Measurements from ENCODE around the gene CBFA2T3. TPM values are rescaled to one million over a fixed set of nuclear protein-coding genes. Genes with fewer than 3 reads are reported as not detected.

Gene CBFA2T3
- total RNA-seq, 1 donor from 2014 or later = 2.4 TPM

- H3K27ac Mint-ChIP-seq (ENCODE audit: unreplicated experiment) = no peak overlapping the region
Observed at GRCh38 chr16:88864099-88864498, 112.9 kb downstream of the CBFA2T3 start.

GRCh38 chr16:88863426-88863825 lies 113.6 kb downstream of the CBFA2T3 start:
- H3K27me3 Mint-ChIP-seq (ENCODE audit: low read depth, unreplicated experiment) = peaks cover 9% of the 10 kb centered on the region
- H3K4me3 Mint-ChIP-seq (ENCODE audit: unreplicated experiment) = no peak overlapping the region
- H3K79me2 ChIP-seq (ENCODE audit: insufficient read depth, low read length) = peaks cover 4% of the 10 kb centered on the region
- H3K36me3 ChIP-seq (ENCODE audit: insufficient read depth, low read length) = peaks cover 6% of the 10 kb centered on the region
- no peak overlapping the region for H3K27ac Mint-ChIP-seq (ENCODE audit: unreplicated experiment)
- H3K4me2 ChIP-seq (ENCODE audit: low read length) = no peak overlapping the region
- no peak overlapping the region for H3K4me3 ChIP-seq (ENCODE audit: insufficient read depth, low read depth, low read length)
- H3K4me1 ChIP-seq (ENCODE audit: insufficient read depth, low read length) = no peaks in the 10 kb centered on the region
- H3K27me3 ChIP-seq (ENCODE audit: insufficient read depth, low read length) = no peaks in the 10 kb centered on the region
- H3K4me1 Mint-ChIP-seq (ENCODE audit: low read depth, unreplicated experiment) = no peaks in the 10 kb centered on the region
- H3K9ac ChIP-seq (ENCODE audit: low read length) = no peak overlapping the region
- H3K27ac ChIP-seq (ENCODE audit: low read depth, low read length) = no peak overlapping the region
- peaks cover 5% of the 10 kb centered on the region for H4K20me1 ChIP-seq (ENCODE audit: insufficient read depth, low read length)
- H3K36me3 Mint-ChIP-seq (ENCODE audit: low read depth, unreplicated experiment) = peaks cover 12% of the 10 kb centered on the region
- no peaks in the 10 kb centered on the region for H3K9me3 ChIP-seq (ENCODE audit: insufficient read depth, low read depth, low read length)
- FAIRE-seq (no peak), DNase-seq (ENCODE audit: low read depth) (no peak)
- no peaks in the 10 kb centered on the region for H3K9me3 Mint-ChIP-seq (ENCODE audit: unreplicated experiment)
- TF ChIP-seq CTCF (IDR thresholded peaks at IDR 0.05; ENCODE audit: insufficient read depth, low read depth, low read length) (no peak), EZH2 (IDR thresholded peaks at IDR 0.05; ENCODE audit: insufficient read depth, low read length) (no peak)
- H2AFZ ChIP-seq (ENCODE audit: low read depth, low read length) = no peak overlapping the region

More at GRCh38 chr16:88864099-88864498, 112.9 kb downstream of the CBFA2T3 start:
- Histone ChIP-seq H3K27me3 (ENCODE audit: insufficient read depth, low read length) (peaks cover 4% of the 10 kb centered on the region), H3K9ac (ENCODE audit: low read length) (no peak overlapping the region), H3K27ac (ENCODE audit: low read depth, low read length) (no peak overlapping the region), H3K36me3 (ENCODE audit: insufficient read depth, low read length) (peaks cover 2% of the 10 kb centered on the region), H3K9me3 (ENCODE audit: insufficient read depth, low read depth, low read length) (no peaks in the 10 kb centered on the region), H2AFZ (ENCODE audit: low read depth, low read length) (no peak overlapping the region), H3K4me1 (ENCODE audit: insufficient read depth, low read length) (no peaks in the 10 kb centered on the region), H3K79me2 (ENCODE audit: insufficient read depth, low read length) (no peaks in the 10 kb centered on the region), H3K4me2 (ENCODE audit: low read length) (no peak overlapping the region), H4K20me1 (ENCODE audit: insufficient read depth, low read length) (no peaks in the 10 kb centered on the region), H3K4me3 (ENCODE audit: insufficient read depth, low read depth, low read length) (no peak overlapping the region)
- Mint-ChIP-seq H3K4me1 (ENCODE audit: low read depth, unreplicated experiment) (no peaks in the 10 kb centered on the region), H3K36me3 (ENCODE audit: low read depth, unreplicated experiment) (peaks cover 12% of the 10 kb centered on the region), H3K27me3 (ENCODE audit: low read depth, unreplicated experiment) (peaks cover 14% of the 10 kb centered on the region), H3K9me3 (ENCODE audit: unreplicated experiment) (no peaks in the 10 kb centered on the region), H3K4me3 (ENCODE audit: unreplicated experiment) (no peak overlapping the region)
- DNase-seq (ENCODE audit: low read depth) (no peak), FAIRE-seq (no peak)
- TF ChIP-seq EZH2 (IDR thresholded peaks at IDR 0.05; ENCODE audit: insufficient read depth, low read length) (no peak), CTCF (IDR thresholded peaks at IDR 0.05; ENCODE audit: insufficient read depth, low read depth, low read length) (no peak)

- Histone ChIP-seq H2AFZ (ENCODE audit: low read depth, low read length) (no peak overlapping the region), H3K9me3 (ENCODE audit: insufficient read depth, low read depth, low read length) (no peaks in the 10 kb centered on the region), H3K79me2 (ENCODE audit: insufficient read depth, low read length) (peaks cover 9% of the 10 kb centered on the region), H3K4me1 (ENCODE audit: insufficient read depth, low read length) (peaks cover 2% of the 10 kb centered on the region), H3K27ac (ENCODE audit: low read depth, low read length) (no peak overlapping the region), H3K4me3 (ENCODE audit: insufficient read depth, low read depth, low read length) (no peak overlapping the region), H3K4me2 (ENCODE audit: low read length) (no peak overlapping the region), H3K9ac (ENCODE audit: low read length) (no peak overlapping the region), H4K20me1 (ENCODE audit: insufficient read depth, low read length) (peaks cover 10% of the 10 kb centered on the region), H3K27me3 (ENCODE audit: insufficient read depth, low read length) (no peaks in the 10 kb centered on the region), H3K36me3 (ENCODE audit: insufficient read depth, low read length) (peaks cover 6% of the 10 kb centered on the region)
- H3K27me3 Mint-ChIP-seq (ENCODE audit: low read depth, unreplicated experiment) = peaks cover 6% of the 10 kb centered on the region
- H3K4me3 Mint-ChIP-seq (ENCODE audit: unreplicated experiment) = no peak overlapping the region
- no peak for FAIRE-seq
- H3K36me3 Mint-ChIP-seq (ENCODE audit: low read depth, unreplicated experiment) = peaks cover 12% of the 10 kb centered on the region
- H3K4me1 Mint-ChIP-seq (ENCODE audit: low read depth, unreplicated experiment) = no peaks in the 10 kb centered on the region
- no peak for DNase-seq (ENCODE audit: low read depth)
- TF ChIP-seq CTCF (IDR thresholded peaks at IDR 0.05; ENCODE audit: insufficient read depth, low read depth, low read length) (no peak), EZH2 (IDR thresholded peaks at IDR 0.05; ENCODE audit: insufficient read depth, low read length) (no peak)
- H3K27ac Mint-ChIP-seq (ENCODE audit: unreplicated experiment) = no peak overlapping the region
- H3K9me3 Mint-ChIP-seq (ENCODE audit: unreplicated experiment) = no peaks in the 10 kb centered on the region
Observed at GRCh38 chr16:88862968-88863367, 114.0 kb downstream of the CBFA2T3 start.

All from astrocyte (in vitro differentiated cells and primary cell).